Muscle of arm (tissue), 14 donors: ENCODE data around the gene ART3. TPM values are rescaled to one million over a fixed set of nuclear protein-coding genes. Genes with fewer than 3 reads are reported as not detected.
"Not testable (repeated sequence)": the region's sequence is repeated elsewhere in the genome, so short reads cannot be mapped to it uniquely, and the experiment has no call there.

Source experiments
- DNase-seq: peaks from one replicate; pipeline ENCODE4 v3.0.0-alpha.2; 2013
- long read RNA-seq, 11 donors: transcript quantifications; one replicate each; lab custom pipeline, GENCODE V29; 2026
- polyA plus RNA-seq, 12 donors: library from polyadenylated mRNA; unstranded; fragments of 120-200 nt; gene quantifications; one replicate each; pipeline ENCODE4 v1.2.1, GENCODE V29; 2013; ENCODE audit not compliant: insufficient read length in 12 of 12

The ART3 gene, protein sequence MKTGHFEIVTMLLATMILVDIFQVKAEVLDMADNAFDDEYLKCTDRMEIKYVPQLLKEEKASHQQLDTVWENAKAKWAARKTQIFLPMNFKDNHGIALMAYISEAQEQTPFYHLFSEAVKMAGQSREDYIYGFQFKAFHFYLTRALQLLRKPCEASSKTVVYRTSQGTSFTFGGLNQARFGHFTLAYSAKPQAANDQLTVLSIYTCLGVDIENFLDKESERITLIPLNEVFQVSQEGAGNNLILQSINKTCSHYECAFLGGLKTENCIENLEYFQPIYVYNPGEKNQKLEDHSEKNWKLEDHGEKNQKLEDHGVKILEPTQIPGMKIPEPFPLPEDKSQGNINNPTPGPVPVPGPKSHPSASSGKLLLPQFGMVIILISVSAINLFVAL
- 10 to 100 TPM in 11 of 12 donors, not detected in 1; 15.2 to 72.3 (median 29.6) TPM for polyA plus RNA-seq
- long read RNA-seq, donor 1 = 0 reads
- long read RNA-seq, donor 2, partial matches to known transcripts = 0 of 3 reads
- long read RNA-seq, donor 2, other reads (novel, unspliced or antisense) = 0 of 3 reads
- long read RNA-seq, donor 3, partial matches to known transcripts = 0 of 9 reads
- long read RNA-seq, donor 3, other reads (novel, unspliced or antisense) = 6 of 9 reads
- long read RNA-seq, donor 4 = 0 reads
- long read RNA-seq, donor 5, partial matches to known transcripts = 0 of 2 reads
- long read RNA-seq, donor 5, other reads (novel, unspliced or antisense) = 0 of 2 reads
- long read RNA-seq, donor 6 = 0 reads
- long read RNA-seq, donor 7 = 0 reads
- long read RNA-seq, donor 8 = 0 reads
- long read RNA-seq, donor 9 = 0 reads
- long read RNA-seq, donor 10, partial matches to known transcripts = 0 of 1 reads
- long read RNA-seq, donor 10, other reads (novel, unspliced or antisense) = 0 of 1 reads
- long read RNA-seq, donor 11, partial matches to known transcripts = 0 of 6 reads
- long read RNA-seq, donor 11, other reads (novel, unspliced or antisense) = 5 of 6 reads

DNA sequence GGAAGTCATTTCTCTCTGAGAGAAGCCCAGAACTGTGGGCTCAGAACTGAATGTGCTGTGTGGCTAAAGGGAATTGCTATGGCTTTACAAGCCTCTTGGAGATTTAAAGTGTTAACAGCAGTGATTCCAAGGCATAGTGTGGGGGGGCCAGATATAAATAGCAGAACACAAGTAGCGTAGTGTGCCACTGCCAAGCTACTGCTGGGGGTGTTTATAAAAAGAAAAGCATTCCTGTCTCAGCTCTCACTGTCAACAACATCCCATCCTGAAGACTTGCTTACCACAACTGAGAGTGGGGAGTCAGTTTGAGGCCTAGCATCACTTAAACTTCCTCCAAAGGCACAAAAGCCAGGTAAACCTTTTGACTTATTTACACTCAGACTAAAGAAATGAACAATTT lies at the start of gene ART3:
Gene ART3, plus strand, starts transcription at position 242 of the 400 bp plus-strand sequence. CDS start 1,181 bp downstream, outside the sequence.
- no peak for DNase-seq

GRCh38 chr4:76028350-76028765 lies 46.2 kb upstream of the ART3 start:
- no peak for DNase-seq

DNA sequence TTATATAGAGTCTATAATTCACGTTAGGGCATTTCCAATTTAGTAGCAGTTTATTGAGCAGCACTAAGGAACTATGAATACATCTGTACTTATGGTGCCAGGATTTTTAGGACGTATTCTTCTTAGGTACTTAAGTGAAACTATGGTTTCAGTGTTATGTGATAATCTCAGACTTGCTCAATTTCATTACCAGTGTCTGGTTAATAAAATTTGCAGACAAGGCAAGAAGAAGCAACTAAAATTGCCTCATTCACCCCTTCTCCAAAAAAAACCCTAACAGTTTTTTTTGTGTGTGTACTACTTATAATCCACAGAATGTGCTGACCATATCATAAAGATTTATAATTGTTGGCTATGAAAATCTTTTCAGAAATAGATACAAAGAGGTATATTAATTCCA lies 45.2 kb upstream of the ART3 start:
- DNase-seq = no peak

GRCh38 chr4:76035141-76035540 lies 39.4 kb upstream of the ART3 start:
- DNase-seq = no peak

- no peak for DNase-seq
These were observed 38.6 kb upstream of the ART3 start, which contains the start of gene CXCL11 for GRCh38 chr4:76035799-76036380. CXCL11 (minus strand) TSS chr4:76036070; CDS start chr4:76035987, 83 bp downstream.

DNA sequence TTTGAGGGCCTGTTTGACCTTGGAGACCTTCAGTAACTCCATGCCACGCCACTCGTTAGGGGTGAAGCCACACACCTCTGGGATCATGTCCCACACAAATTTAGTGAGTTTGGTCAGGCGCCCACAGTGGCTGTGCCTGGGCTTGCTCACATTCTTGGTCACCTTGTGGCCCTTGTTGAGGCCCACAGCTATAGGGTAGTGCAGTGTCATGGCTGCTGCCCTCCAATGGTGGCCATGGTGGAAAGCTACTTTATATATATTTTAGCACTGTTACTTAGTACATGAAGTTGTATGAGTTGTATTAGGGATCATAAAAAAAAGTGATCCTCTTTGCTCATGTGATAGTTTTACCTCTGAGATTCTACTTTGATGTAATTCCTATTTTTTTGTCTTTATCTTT lies 37.7 kb upstream of the ART3 start:
- no peak for DNase-seq

DNA sequence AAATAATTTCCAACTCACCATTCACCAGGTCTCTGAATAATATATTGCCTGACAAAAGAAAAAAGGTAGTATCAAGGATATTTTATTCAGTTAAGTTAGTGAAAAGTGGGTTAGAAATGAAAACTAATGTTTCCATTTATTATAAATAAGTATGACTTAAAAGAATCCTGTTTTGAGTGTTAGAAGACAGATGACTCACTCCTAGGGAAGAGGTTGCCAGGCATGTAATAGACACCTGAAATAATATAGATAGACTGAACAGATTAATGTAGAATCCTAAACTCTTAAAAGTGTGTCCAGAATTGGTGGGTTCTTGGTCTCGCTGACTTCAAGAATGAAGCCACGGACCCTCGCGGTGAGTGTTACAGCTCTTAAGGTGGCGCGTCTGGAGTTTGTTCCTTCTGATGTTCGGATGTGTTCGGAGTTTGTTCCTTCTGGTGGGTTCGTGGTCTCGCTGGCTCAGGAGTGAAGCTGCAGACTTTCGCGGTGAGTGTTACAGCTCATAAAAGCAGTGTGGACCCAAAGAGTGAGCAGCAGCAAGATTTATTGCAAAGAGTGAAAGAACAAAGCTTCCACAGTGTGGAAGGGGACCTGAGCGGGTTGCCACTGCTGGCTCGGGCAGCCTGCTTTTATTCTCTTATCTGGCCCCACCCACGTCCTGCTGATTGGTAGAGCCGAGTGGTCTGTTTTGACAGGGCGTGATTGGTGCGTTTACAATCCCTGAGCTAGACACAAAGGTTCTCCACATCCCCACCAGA lies 32.1 kb upstream of the ART3 start:
- DNase-seq = not testable (repeated sequence)

DNA sequence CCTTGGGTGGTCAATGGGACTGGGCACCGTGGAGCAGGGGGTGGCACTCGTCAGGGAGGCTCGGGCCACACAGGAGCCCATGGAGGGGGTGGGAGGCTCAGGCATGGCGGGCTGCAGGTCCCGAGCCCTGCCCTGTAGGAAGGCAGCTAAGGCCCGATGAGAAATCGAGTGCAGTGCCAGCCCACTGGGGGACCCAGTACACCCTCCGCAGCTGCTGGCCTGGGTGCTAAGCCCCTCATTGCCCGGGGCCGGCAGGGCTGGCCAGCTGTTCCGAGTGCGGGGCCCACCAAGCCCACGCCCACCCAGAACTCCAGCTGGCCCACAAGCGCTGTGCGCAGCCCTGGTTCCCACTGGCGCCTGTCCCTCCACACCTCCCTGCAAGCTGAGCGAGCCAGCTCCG lies 31.2 kb upstream of the ART3 start:
- not testable (repeated sequence) for DNase-seq

DNA sequence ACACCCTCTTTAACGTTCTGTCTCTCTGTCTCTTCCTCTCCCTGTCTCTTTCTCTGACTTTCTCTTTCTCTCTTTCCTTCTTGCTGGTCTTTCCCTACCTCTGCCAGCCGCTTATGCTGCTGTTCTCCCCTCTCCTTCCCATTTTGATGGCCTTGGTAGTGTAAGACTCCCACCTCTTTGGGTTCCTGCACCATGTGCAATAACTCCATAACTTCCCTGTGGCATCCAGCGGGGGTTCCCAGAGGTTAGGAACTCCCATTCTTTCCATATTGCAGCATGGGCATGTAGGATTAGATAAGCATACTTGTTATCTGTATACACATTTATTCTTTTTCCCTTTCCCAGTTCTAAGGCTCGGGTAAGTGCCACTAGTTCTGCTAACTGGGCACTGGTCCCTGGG lies 29.8 kb upstream of the ART3 start:
- not testable (repeated sequence) for DNase-seq

- not testable (repeated sequence) for DNase-seq
These were observed 24.6 kb upstream of the ART3 start for GRCh38 chr4:76049860-76050416.

DNA sequence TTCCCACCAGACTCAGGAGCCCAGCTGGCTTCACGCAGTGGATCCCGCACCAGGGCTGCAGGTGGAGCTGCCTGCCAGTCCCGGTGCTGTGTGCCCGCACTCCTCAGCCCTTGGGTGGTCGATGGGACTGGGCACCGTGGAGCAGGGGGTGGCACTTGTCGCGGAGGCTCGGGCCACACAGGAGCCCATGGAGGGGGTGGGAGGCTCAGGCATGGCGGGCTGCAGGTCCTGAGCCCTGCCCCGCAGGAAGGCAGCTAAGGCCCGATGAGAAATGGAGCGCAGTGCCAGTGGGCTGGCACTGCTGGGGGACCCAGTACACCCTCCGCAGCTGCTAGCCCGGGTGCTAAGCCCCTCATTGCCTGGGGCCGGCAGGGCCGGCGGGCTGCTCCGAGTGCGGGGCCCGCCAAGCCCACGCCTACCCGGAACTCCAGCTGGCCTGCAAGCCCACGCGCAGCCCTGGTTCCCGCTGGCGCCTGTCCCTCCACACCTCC lies 23.9 kb upstream of the ART3 start:
- DNase-seq = not testable (repeated sequence)

GRCh38 chr4:76053730-76054129 lies 20.8 kb upstream of the ART3 start:
- no peak for DNase-seq

DNA sequence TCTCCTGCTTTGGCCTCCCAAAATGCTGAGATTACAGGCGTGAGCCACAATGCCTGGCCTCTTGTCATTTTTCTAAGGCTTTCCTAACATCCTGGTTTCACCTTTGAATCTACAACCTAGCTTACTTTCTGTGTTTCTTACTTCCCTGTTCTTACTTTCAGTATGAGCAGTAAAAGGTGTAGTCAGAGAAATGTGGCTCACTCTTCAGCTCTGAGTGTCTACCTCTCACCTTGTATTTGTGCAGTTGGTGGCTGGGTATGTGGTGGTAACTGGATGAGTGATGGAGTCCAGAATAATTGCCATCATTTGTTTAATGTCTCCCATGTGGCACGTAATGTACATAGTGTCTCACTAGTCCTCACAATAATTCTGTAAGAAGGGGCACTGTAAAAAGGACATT lies 19.5 kb upstream of the ART3 start:
- DNase-seq = no peak

GRCh38 chr4:76055421-76055820 lies 19.1 kb upstream of the ART3 start:
- DNase-seq = no peak

- DNase-seq = no peak
These were observed 16.2 kb upstream of the ART3 start for GRCh38 chr4:76058302-76058701.

DNA sequence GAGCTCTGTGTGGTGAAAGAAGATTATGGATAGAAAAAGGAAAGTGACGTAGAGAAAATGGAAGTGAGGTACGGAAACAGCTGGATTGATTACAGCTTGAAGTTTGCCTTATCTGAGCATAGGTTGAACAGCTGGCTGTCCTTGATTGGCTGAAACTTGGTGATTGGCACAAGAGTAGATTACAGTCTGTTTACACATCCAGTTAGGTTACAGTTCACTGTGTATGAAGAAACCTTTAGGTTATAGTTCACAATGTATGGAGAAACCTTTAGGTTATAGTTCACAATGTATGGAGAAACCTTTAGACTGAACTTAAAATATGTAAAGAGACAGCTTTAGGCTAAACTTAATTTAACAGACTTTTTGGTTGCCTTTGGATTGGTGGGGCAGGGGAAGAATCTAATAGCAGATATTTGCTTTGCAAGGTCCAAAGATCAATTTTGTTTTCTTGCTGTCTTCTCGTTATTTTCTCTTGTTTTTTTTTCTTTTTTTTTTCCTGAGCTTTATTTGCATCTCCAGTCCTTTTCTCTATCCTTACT lies 15.6 kb upstream of the ART3 start:
- no peak for DNase-seq

DNA sequence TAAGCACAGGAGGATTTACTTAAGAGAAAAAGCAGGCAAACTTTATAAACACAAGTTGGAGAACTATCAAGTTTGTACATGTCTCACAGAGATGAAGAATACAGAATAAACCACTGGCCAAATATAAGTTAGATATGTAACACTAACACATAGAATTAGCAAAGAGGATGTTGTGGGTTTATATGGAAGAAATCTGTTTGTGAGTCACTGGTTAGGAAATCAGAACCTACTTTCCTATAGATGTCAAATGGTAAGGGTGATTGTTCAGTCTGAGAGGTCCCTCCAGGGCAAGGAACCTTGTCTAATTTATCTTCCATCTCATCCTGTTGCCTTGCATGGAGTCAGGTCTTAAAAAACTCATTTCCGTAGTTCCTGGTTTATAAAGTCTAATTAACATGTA lies 14.8 kb upstream of the ART3 start:
- DNase-seq = no peak

GRCh38 chr4:76060506-76060905 lies 14.0 kb upstream of the ART3 start:
- no peak for DNase-seq

- no peak for DNase-seq
These were observed 13.1 kb upstream of the ART3 start for GRCh38 chr4:76061421-76061820.

GRCh38 chr4:76061982-76062381 lies 12.5 kb upstream of the ART3 start:
- DNase-seq = no peak
